ENCODE results near the gene CLTB.
"Not testable (repeated sequence)": the region's sequence is repeated elsewhere in the genome, so short reads cannot be mapped to it uniquely, and the experiment has no call there.

- not testable (repeated sequence) for TF ChIP-seq CTCF (IDR thresholded peaks at IDR 0.05; ENCODE audit: insufficient read depth, low read depth, low read length); EZH2 (IDR thresholded peaks at IDR 0.05; ENCODE audit: insufficient read depth, low read length)
Observed at GRCh38 chr5:176408252-176408573, 8.1 kb downstream of the CLTB start.
